ENCODE results near the gene PLPP4.

DNA sequence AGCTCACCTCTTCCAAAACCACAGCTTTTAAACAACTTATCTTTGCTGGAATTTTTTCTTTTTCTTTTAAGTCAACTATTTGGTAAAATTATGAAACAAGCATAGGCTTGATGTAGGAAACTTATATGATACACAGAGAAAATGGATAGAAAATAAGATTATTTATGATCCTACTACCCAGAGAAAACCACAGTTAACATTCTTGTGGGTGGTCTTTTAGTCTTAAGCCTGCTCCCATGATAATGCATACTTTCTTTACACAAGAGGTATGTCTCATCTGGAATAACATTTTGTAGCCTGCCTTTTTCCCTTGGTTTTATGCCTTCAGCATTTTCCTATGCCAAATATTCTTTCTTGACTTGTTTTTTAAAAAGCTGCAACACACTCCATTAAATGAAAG is 21.4 kb downstream of the PLPP4 start:
- TF ChIP-seq ZFP30 (CRISPR knock-in tag; IDR thresholded peaks at IDR 0.05) (no peak), ZNF565 (CRISPR knock-in tag; conservative IDR thresholded peaks at IDR 0.05; ENCODE audit: low read depth) (no peak)
- TF ChIP-seq, protein P1, sequence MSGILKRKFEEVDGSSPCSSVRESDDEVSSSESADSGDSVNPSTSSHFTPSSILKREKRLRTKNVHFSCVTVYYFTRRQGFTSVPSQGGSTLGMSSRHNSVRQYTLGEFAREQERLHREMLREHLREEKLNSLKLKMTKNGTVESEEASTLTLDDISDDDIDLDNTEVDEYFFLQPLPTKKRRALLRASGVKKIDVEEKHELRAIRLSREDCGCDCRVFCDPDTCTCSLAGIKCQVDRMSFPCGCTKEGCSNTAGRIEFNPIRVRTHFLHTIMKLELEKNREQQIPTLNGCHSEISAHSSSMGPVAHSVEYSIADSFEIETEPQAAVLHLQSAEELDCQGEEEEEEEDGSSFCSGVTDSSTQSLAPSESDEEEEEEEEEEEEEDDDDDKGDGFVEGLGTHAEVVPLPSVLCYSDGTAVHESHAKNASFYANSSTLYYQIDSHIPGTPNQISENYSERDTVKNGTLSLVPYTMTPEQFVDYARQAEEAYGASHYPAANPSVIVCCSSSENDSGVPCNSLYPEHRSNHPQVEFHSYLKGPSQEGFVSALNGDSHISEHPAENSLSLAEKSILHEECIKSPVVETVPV (CRISPR knock-in tag; IDR thresholded peaks at IDR 0.05), result no peak

All from SK-N-SH treated with all-trans-retinoic acid at 6 μM for 48 hours (cell line).